Gastroesophageal sphincter (tissue), 4 donors: Measurements from ENCODE around the gene ZNF729. TPM values are rescaled to one million over a fixed set of nuclear protein-coding genes. Genes with fewer than 3 reads are reported as not detected.

Experiments used
- ATAC-seq: fragments of 150-250 bp; one replicate; pipeline ENCODE4 v1.9.1; 2016; ENCODE audit warnings: mild to moderate bottlenecking, moderate library complexity
- H3K27ac ChIP-seq, 4 donors: fragments of 200-600 bp; sonication (generic) in 3 of 4; 1 replicate in 3 of 4; 2 replicates in 1 of 4; pipeline ENCODE4 v1.5.1; 2016 to 2019
- H3K27me3 ChIP-seq: fragments of 200-600 bp; sonication (generic); one replicate; pipeline ENCODE4 v1.5.1; 2019
- H3K36me3 ChIP-seq, 2 donors: fragments of 200-600 bp; sonication (generic); one replicate each; pipeline ENCODE4 v1.5.1; 2019; ENCODE audit warnings: control low read depth in 1 of 2
- H3K4me1 ChIP-seq, 3 donors: fragments of 200-600 bp; sonication (generic); 1 replicate in 2 of 3; 2 replicates in 1 of 3; pipeline ENCODE4 v1.5.1; 2016 to 2019; ENCODE audit warnings: control low read depth in 2 of 3
- H3K4me3 ChIP-seq, 2 donors: fragments of 200-600 bp; sonication (generic); one replicate each; pipeline ENCODE4 v1.5.1; 2019; ENCODE audit warnings: mild to moderate bottlenecking in 1 of 2, moderate library complexity in 1 of 2
- H3K9me3 ChIP-seq, 3 donors: fragments of 200-600 bp; sonication (generic); one replicate each; pipeline ENCODE4 v1.5.1; 2017 to 2019; ENCODE audit warnings: control low read depth in 2 of 3
- EP300 ChIP-seq: sonication (generic); formaldehyde crosslinking; IDR thresholded peaks from one replicate; pipeline ENCODE4 v1.6.1; 2017; ENCODE audit warnings: antibody characterized with exemption, mild to moderate bottlenecking
- POLR2A ChIP-seq, 2 donors: fragments of 450-650 bp; IDR thresholded peaks; one replicate each; pipeline ENCODE4 v1.6.1; 2017; ENCODE audit warnings: antibody characterized with exemption in 2 of 2, mild to moderate bottlenecking in 2 of 2, moderate library complexity in 1 of 2
- POLR2AphosphoS5 ChIP-seq: sonication (generic); formaldehyde crosslinking; IDR thresholded peaks from one replicate; pipeline ENCODE4 v1.6.1; 2017; ENCODE audit warnings: antibody characterized with exemption
- WGBS, 2 donors: methylation state at CpG; one replicate each; pipeline ENCODE4 v1.1.5; 2018; ENCODE audit warnings: low coverage in 1 of 2; 5-methylcytosine and 5-hydroxymethylcytosine counted together
- total RNA-seq, 4 donors: library from RNA; depleted of rRNA; stranded (reverse); fragments of >200 nt; gene quantifications; one replicate each; pipeline ENCODE4 v1.1.0, GENCODE V29; 2016
- TF ChIP-seq, protein P1 (sequence below), 4 experiments: fragments of 200-600 bp in 2 of 4; fragments of 450-650 bp in 2 of 4; sonication (generic) in 1 of 4; IDR thresholded peaks; one replicate each; pipeline ENCODE4 v1.5.1; 2017 to 2019; ENCODE audit warnings: antibody characterized with exemption in 4 of 4, mild to moderate bottlenecking in 2 of 4, moderate library complexity in 2 of 4

Gene ZNF729
- not detected for total RNA-seq

DNA sequence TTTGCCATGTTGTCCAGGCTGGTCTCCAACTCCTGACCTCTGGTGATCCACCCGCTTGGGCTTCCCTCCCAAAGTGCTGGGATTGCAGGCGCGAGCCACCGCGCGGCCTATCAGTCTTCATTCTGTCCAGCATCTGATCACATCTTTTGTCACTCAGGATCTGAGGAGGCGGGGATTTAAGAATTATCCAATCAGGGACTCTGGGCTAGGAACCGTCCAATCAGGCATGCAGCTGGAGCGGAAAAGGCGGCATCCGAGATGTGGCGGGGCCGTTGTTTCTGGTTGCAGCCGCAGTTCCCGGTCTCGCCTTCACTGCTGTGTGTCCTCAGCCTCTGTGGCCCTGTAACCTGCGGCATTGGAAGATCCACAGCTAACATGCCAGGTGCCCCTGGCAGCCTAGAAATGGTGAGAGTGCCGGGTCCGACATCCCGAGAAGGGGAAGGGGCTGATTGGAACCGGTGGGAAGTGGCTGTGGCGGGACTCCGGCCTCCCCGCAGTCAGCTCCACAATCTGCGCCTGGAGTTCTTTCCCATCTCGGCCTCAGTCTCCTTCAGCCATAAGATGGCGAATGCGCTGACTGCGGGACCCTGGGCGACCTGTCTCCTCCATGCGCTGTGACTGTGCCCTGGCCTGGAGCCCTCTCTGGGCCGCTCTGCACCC lies at the start of gene ZNF729:
Gene ZNF729, plus strand, starts transcription at position 291 of the 660 bp plus-strand sequence. Its CDS starts 85 bp downstream, at position 376.
- TF ChIP-seq POLR2AphosphoS5 (no peak), POLR2A (IDR thresholded peaks at IDR 0.05) (no peak), EP300 (no peak)
- TF ChIP-seq, protein P1, sequence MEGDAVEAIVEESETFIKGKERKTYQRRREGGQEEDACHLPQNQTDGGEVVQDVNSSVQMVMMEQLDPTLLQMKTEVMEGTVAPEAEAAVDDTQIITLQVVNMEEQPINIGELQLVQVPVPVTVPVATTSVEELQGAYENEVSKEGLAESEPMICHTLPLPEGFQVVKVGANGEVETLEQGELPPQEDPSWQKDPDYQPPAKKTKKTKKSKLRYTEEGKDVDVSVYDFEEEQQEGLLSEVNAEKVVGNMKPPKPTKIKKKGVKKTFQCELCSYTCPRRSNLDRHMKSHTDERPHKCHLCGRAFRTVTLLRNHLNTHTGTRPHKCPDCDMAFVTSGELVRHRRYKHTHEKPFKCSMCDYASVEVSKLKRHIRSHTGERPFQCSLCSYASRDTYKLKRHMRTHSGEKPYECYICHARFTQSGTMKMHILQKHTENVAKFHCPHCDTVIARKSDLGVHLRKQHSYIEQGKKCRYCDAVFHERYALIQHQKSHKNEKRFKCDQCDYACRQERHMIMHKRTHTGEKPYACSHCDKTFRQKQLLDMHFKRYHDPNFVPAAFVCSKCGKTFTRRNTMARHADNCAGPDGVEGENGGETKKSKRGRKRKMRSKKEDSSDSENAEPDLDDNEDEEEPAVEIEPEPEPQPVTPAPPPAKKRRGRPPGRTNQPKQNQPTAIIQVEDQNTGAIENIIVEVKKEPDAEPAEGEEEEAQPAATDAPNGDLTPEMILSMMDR (IDR thresholded peaks at IDR 0.05) = no peak
- Histone ChIP-seq H3K4me3 (no peak within 1 kb of the TSS), H3K4me1 (no peaks in the 10 kb centered on the region), H3K27ac (no peak within 1 kb of the TSS), H3K9me3 (peaks cover 0 to 11% (median 0%) of the 10 kb centered on the region in 3 donors), H3K36me3 (no peaks in the 10 kb centered on the region), H3K27me3 (peaks cover 24% of the 10 kb centered on the region)
- ATAC-seq = no peak
- 9% methylated on average over 4 of the region's 32 CpGs; no CpG with 5 or more reads in 1 of the 2 donors for WGBS, 2 donors

- no peak overlapping the region for H3K27ac ChIP-seq
- TF ChIP-seq POLR2AphosphoS5 = no peak
- TF ChIP-seq EP300 = no peak
- TF ChIP-seq, protein P1 (IDR thresholded peaks at IDR 0.05) = no peak
- no peak for TF ChIP-seq POLR2A (IDR thresholded peaks at IDR 0.05)
- H3K36me3 ChIP-seq = no peaks in the 10 kb centered on the region
- peaks cover 6% of the 10 kb centered on the region for H3K27me3 ChIP-seq
- no peaks in the 10 kb centered on the region for H3K4me1 ChIP-seq
- H3K4me3 ChIP-seq = no peak overlapping the region
- H3K9me3 ChIP-seq = peaks cover 0 to 15% (median 0%) of the 10 kb centered on the region in 3 donors
- ATAC-seq = no peak
These were observed 29.4 kb upstream of the ZNF729 start for GRCh38 chr19:22256856-22257255.

GRCh38 chr19:22257381-22257780 lies 28.9 kb upstream of the ZNF729 start:
- H3K36me3 ChIP-seq = no peaks in the 10 kb centered on the region
- no peak for ATAC-seq
- H3K27ac ChIP-seq = no peak overlapping the region
- peaks cover 10% of the 10 kb centered on the region for H3K27me3 ChIP-seq
- peaks cover 0 to 19% (median 0%) of the 10 kb centered on the region in 3 donors for H3K9me3 ChIP-seq
- TF ChIP-seq POLR2AphosphoS5 (no peak), POLR2A (IDR thresholded peaks at IDR 0.05) (no peak), EP300 (no peak)
- TF ChIP-seq, protein P1 (IDR thresholded peaks at IDR 0.05) = no peak
- WGBS, 2 donors = 72 to 82% methylated on average over 2 of the region's 2 CpGs
- H3K4me3 ChIP-seq = no peak overlapping the region
- no peaks in the 10 kb centered on the region for H3K4me1 ChIP-seq

DNA sequence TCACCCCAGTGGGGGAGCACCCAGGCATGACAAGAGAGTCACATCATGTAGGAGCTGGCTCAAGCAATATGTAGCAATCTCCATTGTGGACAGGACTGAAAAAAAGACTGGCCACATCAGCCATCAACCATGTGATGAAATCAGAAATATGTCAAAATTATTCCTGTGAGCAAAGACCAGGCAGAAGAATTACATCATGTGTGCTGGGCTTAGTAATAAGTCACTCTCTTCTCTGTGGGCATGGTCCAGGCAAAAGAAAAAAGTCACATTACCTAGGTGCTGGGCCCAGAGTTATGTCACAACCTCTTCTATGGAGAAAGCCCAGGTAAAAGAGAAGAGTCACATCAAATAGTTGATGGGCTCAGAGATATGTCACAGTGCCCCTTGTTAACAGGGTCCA lies 28.3 kb upstream of the ZNF729 start:
- peaks cover 13% of the 10 kb centered on the region for H3K27me3 ChIP-seq
- H3K4me1 ChIP-seq = no peaks in the 10 kb centered on the region
- TF ChIP-seq EP300 (no peak), POLR2A (IDR thresholded peaks at IDR 0.05) (no peak)
- TF ChIP-seq, protein P1 (IDR thresholded peaks at IDR 0.05) = no peak
- peaks cover 0 to 17% (median 0%) of the 10 kb centered on the region in 3 donors for H3K9me3 ChIP-seq
- no peak for ATAC-seq
- no peaks in the 10 kb centered on the region for H3K36me3 ChIP-seq
- no peak overlapping the region for H3K27ac ChIP-seq
- no peak overlapping the region for H3K4me3 ChIP-seq

- TF ChIP-seq POLR2AphosphoS5 (no peak), POLR2A (IDR thresholded peaks at IDR 0.05) (no peak), EP300 (no peak)
- TF ChIP-seq, protein P1 (IDR thresholded peaks at IDR 0.05) = no peak
- H3K36me3 ChIP-seq = no peaks in the 10 kb centered on the region
- ATAC-seq = no peak
- no peak overlapping the region for H3K4me3 ChIP-seq
- no peak overlapping the region for H3K27ac ChIP-seq
- H3K9me3 ChIP-seq = peaks cover 0 to 17% (median 0%) of the 10 kb centered on the region in 3 donors
- H3K4me1 ChIP-seq = no peaks in the 10 kb centered on the region
- 75 to 80% methylated on average over 2 of the region's 2 CpGs for WGBS, 2 donors
- peaks cover 13% of the 10 kb centered on the region for H3K27me3 ChIP-seq
These were observed 25.7 kb upstream of the ZNF729 start for GRCh38 chr19:22260499-22260898.
